Small intestine (tissue), 7 donors: ENCODE results near the gene KCNG4. TPM values are rescaled to one million over a fixed set of nuclear protein-coding genes. Genes with fewer than 3 reads are reported as not detected.

Experiments used
- DNase-seq, 2 donors: peaks; one replicate each; pipeline versions ENCODE4 v3.0.0 to v3.0.0-alpha.2; 2013
- FAIRE-seq: peaks from 2 replicates; lab custom pipeline; 2012; peaks lifted over from hg19 to GRCh38; lab: Jason Lieb, UNC
- H3K27ac ChIP-seq, 3 donors: one replicate each; pipeline ENCODE4 v1.5.1; 2013; ENCODE audit warnings: low read length in 2 of 3, mild to moderate bottlenecking in 2 of 3, control low read depth in 1 of 3, inconsistent platforms in 1 of 3, low read depth in 1 of 3, moderate library complexity in 1 of 3
- H3K27me3 ChIP-seq, 3 donors: one replicate each; pipeline ENCODE4 v1.6.1; 2013; ENCODE audit warnings: low read length in 3 of 3, inconsistent platforms in 1 of 3; ENCODE audit not compliant: control insufficient read depth in 3 of 3, insufficient read depth in 3 of 3
- H3K36me3 ChIP-seq, 3 donors: one replicate each; pipeline ENCODE4 v1.6.1; 2013; ENCODE audit warnings: low read length in 3 of 3, inconsistent platforms in 1 of 3, low read depth in 1 of 3, mild to moderate bottlenecking in 1 of 3, moderate library complexity in 1 of 3; ENCODE audit not compliant: control insufficient read depth in 3 of 3, insufficient read depth in 2 of 3
- H3K4me1 ChIP-seq, 3 donors: one replicate each; pipeline ENCODE4 v1.6.1; 2013; ENCODE audit warnings: low read length in 2 of 3, inconsistent platforms in 1 of 3, low read depth in 1 of 3, mild to moderate bottlenecking in 1 of 3, moderate library complexity in 1 of 3; ENCODE audit not compliant: control insufficient read depth in 3 of 3, insufficient read depth in 2 of 3
- H3K4me3 ChIP-seq, 3 donors: one replicate each; pipeline ENCODE4 v1.5.1; 2013; ENCODE audit warnings: low read length in 3 of 3, control low read depth in 1 of 3, inconsistent platforms in 1 of 3, low read depth in 1 of 3, mild to moderate bottlenecking in 1 of 3, moderate library complexity in 1 of 3
- H3K9me3 ChIP-seq, 2 donors: one replicate each; pipeline ENCODE4 v1.6.1; 2013; ENCODE audit warnings: low read depth in 1 of 2, low read length in 1 of 2; ENCODE audit not compliant: control insufficient read depth in 2 of 2, insufficient read depth in 1 of 2
- WGBS, 3 donors: extraction: QIAGEN DNeasy Blood & Tissue Kit; methylation state at CpG; one replicate each; pipeline ENCODE4 v1.1.7; 2013; 5-methylcytosine and 5-hydroxymethylcytosine counted together
- polyA plus RNA-seq, 4 donors: library from polyadenylated mRNA; stranded (reverse) in 3 of 4; unstranded in 1 of 4; fragments of 200-250 nt in 3 of 4; fragments of 120-200 nt in 1 of 4; gene quantifications; one replicate each; pipeline versions ENCODE4 v1.2.1 to v1.2.3, GENCODE V29; 2013
- donor health status: healthy with polysubstance abuse.
- donor health status: control.
- donor health status: control.
- donor health status: Bipolar disorder and iron deficiency.
- donor health status: healthy.

Gene KCNG4
- polyA plus RNA-seq, 4 donors, result not detected

- Histone ChIP-seq H3K27me3 (peaks cover 0 to 2% (median 0%) of the 10 kb centered on the region in 3 donors), H3K27ac (no peak overlapping the region), H3K36me3 (no peaks in the 10 kb centered on the region), H3K4me1 (no peaks in the 10 kb centered on the region), H3K4me3 (no peak overlapping the region), H3K9me3 (no peaks in the 10 kb centered on the region)
- no peak for DNase-seq
- WGBS, 3 donors, result 41 to 71% (median 57%) methylated on average over 18 of the region's 18 CpGs
- no peak for FAIRE-seq
These were observed 11.5 kb downstream of the KCNG4 start for GRCh38 chr16:84228256-84228838.

- FAIRE-seq (no peak), DNase-seq (no peak)
- no peak overlapping the region for H3K27ac ChIP-seq
These were observed 12.3 kb downstream of the KCNG4 start for GRCh38 chr16:84227548-84227947.

GRCh38 chr16:84226026-84226425 lies 13.8 kb downstream of the KCNG4 start:
- Histone ChIP-seq H3K27me3 (peaks cover 0 to 4% (median 0%) of the 10 kb centered on the region in 3 donors), H3K4me3 (no peak overlapping the region), H3K4me1 (no peaks in the 10 kb centered on the region), H3K27ac (no peak overlapping the region), H3K9me3 (no peaks in the 10 kb centered on the region), H3K36me3 (no peaks in the 10 kb centered on the region)
- FAIRE-seq (no peak), DNase-seq (no peak)
- 73 to 82% (median 77%) methylated on average over 8 of the region's 8 CpGs for WGBS, 3 donors

More at GRCh38 chr16:84227548-84227947, 12.3 kb downstream of the KCNG4 start:
- H3K36me3 ChIP-seq, result no peaks in the 10 kb centered on the region
- WGBS, 3 donors, result 85 to 87% (median 86%) methylated on average over 6 of the region's 6 CpGs
- H3K9me3 ChIP-seq, result no peaks in the 10 kb centered on the region
- H3K4me3 ChIP-seq, result no peak overlapping the region
- H3K4me1 ChIP-seq, result no peaks in the 10 kb centered on the region
- peaks cover 0 to 4% (median 0%) of the 10 kb centered on the region in 3 donors for H3K27me3 ChIP-seq

GRCh38 chr16:84225571-84225970 lies 14.2 kb downstream of the KCNG4 start:
- Histone ChIP-seq H3K4me3 (no peak overlapping the region), H3K4me1 (no peaks in the 10 kb centered on the region), H3K36me3 (no peaks in the 10 kb centered on the region), H3K27ac (no peak overlapping the region), H3K9me3 (no peaks in the 10 kb centered on the region), H3K27me3 (peaks cover 0 to 4% (median 0%) of the 10 kb centered on the region in 3 donors)
- 84 to 89% (median 89%) methylated on average over 7 of the region's 7 CpGs for WGBS, 3 donors
- DNase-seq, result no peak
- FAIRE-seq, result no peak

GRCh38 chr16:84225126-84225525 lies 14.7 kb downstream of the KCNG4 start:
- H3K27ac ChIP-seq, result no peak overlapping the region
- H3K4me3 ChIP-seq, result no peak overlapping the region
- H3K27me3 ChIP-seq, result peaks cover 0 to 4% (median 0%) of the 10 kb centered on the region in 3 donors
- no peaks in the 10 kb centered on the region for H3K36me3 ChIP-seq
- H3K9me3 ChIP-seq, result no peaks in the 10 kb centered on the region
- DNase-seq (no peak), FAIRE-seq (no peak)
- H3K4me1 ChIP-seq, result no peaks in the 10 kb centered on the region
- 77 to 88% (median 86%) methylated on average over 3 of the region's 3 CpGs for WGBS, 3 donors

- Histone ChIP-seq H3K27me3 (peaks cover 0 to 4% (median 0%) of the 10 kb centered on the region in 3 donors), H3K4me1 (no peaks in the 10 kb centered on the region), H3K4me3 (no peak overlapping the region), H3K27ac (no peak overlapping the region), H3K9me3 (no peaks in the 10 kb centered on the region), H3K36me3 (no peaks in the 10 kb centered on the region)
- whole genome bisulfite sequencing, 3 donors, result 72 to 81% (median 76%) methylated on average over 3 of the region's 3 CpGs
- no peak for FAIRE-seq
- DNase-seq, result no peak
These were observed 15.3 kb downstream of the KCNG4 start for GRCh38 chr16:84224554-84224953.

GRCh38 chr16:84223456-84223855 lies 16.4 kb downstream of the KCNG4 start:
- Histone ChIP-seq H3K9me3 (no peaks in the 10 kb centered on the region), H3K27ac (no peak overlapping the region), H3K4me1 (no peaks in the 10 kb centered on the region), H3K4me3 (no peak overlapping the region), H3K36me3 (no peaks in the 10 kb centered on the region), H3K27me3 (peaks cover 0 to 2% (median 0%) of the 10 kb centered on the region in 3 donors)
- FAIRE-seq (no peak), DNase-seq (no peak)
- 76 to 87% (median 84%) methylated on average over 4 of the region's 4 CpGs for WGBS, 3 donors

GRCh38 chr16:84220851-84221250 lies 19.0 kb downstream of the KCNG4 start:
- Histone ChIP-seq H3K27me3 (peaks cover 0 to 2% (median 0%) of the 10 kb centered on the region in 3 donors), H3K4me1 (no peaks in the 10 kb centered on the region), H3K36me3 (no peaks in the 10 kb centered on the region), H3K27ac (no peak overlapping the region), H3K9me3 (no peaks in the 10 kb centered on the region), H3K4me3 (no peak overlapping the region)
- 85 to 100% (median 88%) methylated on average over 1 of the region's 1 CpG for WGBS, 3 donors
- no peak for DNase-seq
- no peak for FAIRE-seq

- Histone ChIP-seq H3K36me3 (no peaks in the 10 kb centered on the region), H3K4me1 (no peaks in the 10 kb centered on the region), H3K27ac (no peak overlapping the region), H3K27me3 (peaks cover 0 to 2% (median 0%) of the 10 kb centered on the region in 3 donors), H3K9me3 (no peaks in the 10 kb centered on the region), H3K4me3 (no peak overlapping the region)
- FAIRE-seq (no peak), DNase-seq (no peak)
- 69 to 77% (median 71%) methylated on average over 6 of the region's 6 CpGs for WGBS, 3 donors
These were observed 20.9 kb downstream of the KCNG4 start for GRCh38 chr16:84218956-84219355.
